ENCODE data around the gene SCEL.
"Not testable (repeated sequence)": the region's sequence is repeated elsewhere in the genome, so short reads cannot be mapped to it uniquely, and the experiment has no call there.

Gene SCEL

DNA sequence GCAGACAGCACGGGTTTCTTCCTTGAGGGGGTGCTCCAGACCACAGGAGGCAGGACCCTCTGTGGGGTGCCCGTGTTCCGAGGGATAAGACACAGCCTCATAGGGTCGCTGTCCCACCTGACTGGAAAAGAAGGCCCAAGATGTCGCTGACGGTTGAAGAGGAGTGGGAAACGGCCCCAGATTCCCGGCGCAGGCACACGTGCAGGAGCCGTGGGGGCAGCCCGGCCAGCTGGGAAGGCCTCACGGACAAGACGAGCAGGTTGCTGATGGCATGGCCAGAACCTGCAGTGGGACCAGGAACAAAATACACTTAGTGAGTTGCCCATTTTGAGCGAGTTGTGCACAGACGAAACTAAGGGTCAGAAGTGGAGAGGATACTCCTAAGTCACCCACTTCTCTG is 126.8 kb downstream of the SCEL start:
- DNase-seq (ENCODE audit: low read depth in 2 of 2), result not testable (repeated sequence)

DNA sequence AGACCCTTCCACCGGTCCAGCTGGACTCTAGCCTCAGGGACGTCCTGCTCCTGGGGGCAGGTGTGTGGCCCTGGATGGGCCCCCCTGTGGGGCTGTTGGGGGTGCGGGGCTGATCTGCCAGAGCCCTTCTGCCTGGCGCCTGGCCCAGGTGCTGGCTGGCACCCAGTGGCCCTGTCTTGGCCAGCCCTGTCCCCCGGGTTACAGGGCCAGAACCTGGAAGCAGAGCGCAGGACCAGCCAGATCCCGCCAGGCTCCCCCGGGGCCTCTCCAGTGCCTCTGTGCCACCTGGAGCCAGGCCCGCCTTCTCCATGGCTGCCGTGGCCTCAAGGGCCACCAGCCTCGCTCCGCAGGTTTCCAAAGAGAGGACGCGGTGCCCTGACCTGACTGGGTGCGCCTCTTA is 127.3 kb downstream of the SCEL start:
- DNase-seq (ENCODE audit: low read depth in 2 of 2), result not testable (repeated sequence)

GRCh38 chr13:77674852-77675251 is 139.3 kb downstream of the SCEL start:
- no peak for DNase-seq (ENCODE audit: low read depth in 2 of 2)

DNA sequence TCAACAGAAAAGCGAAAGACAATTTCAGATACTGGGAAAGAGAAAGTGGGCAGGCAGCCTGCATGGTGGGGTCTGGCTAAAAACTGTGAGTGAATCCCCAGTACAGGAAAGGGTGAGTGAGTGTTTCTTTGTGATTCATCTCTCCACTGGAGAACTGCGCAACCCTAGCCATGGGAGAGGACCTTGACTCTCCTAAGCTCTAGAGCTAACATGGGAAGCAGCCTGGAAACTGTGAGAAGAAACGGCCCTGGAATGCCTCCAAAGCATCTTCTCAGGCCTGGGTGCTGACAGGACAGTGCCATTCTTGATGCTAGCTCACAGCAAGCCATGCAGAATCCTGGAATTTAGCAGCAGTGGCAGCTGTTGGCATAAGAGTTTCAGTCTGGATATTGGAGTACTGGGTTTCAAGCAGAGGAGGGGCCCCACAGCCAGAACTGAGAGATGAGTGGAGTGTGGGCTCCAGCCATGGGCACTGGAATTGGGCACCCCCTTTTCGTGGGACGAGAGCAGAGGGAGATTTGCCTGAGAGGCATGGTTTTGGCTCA is 143.3 kb downstream of the SCEL start:
- no peak for DNase-seq (ENCODE audit: low read depth in 2 of 2)

DNA sequence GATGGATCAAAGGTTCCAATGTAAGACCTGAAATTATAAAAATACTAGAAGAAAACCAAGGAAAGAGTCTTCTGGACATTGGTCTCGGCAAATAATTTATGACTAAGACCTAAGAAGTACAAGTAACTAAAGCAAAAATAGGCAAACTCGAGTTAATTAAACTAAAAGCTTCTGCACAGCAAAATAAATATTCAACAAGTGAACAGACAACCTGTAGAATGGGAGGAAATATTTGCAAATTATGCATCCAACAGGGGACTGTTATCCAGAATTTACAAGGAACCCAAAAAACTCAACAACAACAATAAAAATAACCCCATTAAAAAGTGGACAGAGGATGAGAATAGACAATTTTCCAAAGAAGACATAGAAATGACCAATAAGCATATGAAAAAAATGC is 152.3 kb downstream of the SCEL start:
- no peak for DNase-seq (ENCODE audit: low read depth in 2 of 2)

GRCh38 chr13:77691871-77692270 is 156.4 kb downstream of the SCEL start:
- DNase-seq (ENCODE audit: low read depth in 2 of 2), result no peak

GRCh38 chr13:77692746-77693448 is 157.4 kb downstream of the SCEL start:
- no peak for DNase-seq (ENCODE audit: low read depth in 2 of 2)

GRCh38 chr13:77693449-77693940 is 158.0 kb downstream of the SCEL start:
- DNase-seq (ENCODE audit: low read depth in 2 of 2), result no peak
